Stimulated activated CD4-positive, alpha-beta T cell treated with anti-CD3 and anti-CD28 coated beads, Interleukin-4, amount 100 ng/mL, for 24 hours (primary cell): ENCODE results near the gene GCN1.
A peak's percentile ranks its signal among the peaks of the same experiment; 100 is the strongest.

ENCODE experiments used
- DNase-seq: peaks from one replicate; pipeline ENCODE4 v3.0.0-alpha.2; 2020

Gene GCN1

GRCh38 chr12:120140603-120141002 lies 53.9 kb downstream of the GCN1 start:
- DNase-seq: no peak

- DNase-seq: no peak
These were observed 54.6 kb downstream of the GCN1 start for GRCh38 chr12:120139958-120140357.

- DNase-seq: no peak
These were observed 56.1 kb downstream of the GCN1 start for GRCh38 chr12:120138366-120138765.

GRCh38 chr12:120137833-120138232 lies 56.7 kb downstream of the GCN1 start:
- no peak for DNase-seq

GRCh38 chr12:120136093-120136770 lies 58.3 kb downstream of the GCN1 start:
- DNase-seq: no peak

- DNase-seq: no peak
These were observed 60.1 kb downstream of the GCN1 start for GRCh38 chr12:120134307-120134980.

GRCh38 chr12:120132863-120133385 lies 61.6 kb downstream of the GCN1 start:
- DNase-seq: no peak

GRCh38 chr12:120132054-120132836 lies 62.3 kb downstream of the GCN1 start:
- no peak for DNase-seq

- DNase-seq: no peak
These were observed 63.4 kb downstream of the GCN1 start for GRCh38 chr12:120131116-120131515.

- DNase-seq: no peak
These were observed 64.5 kb downstream of the GCN1 start for GRCh38 chr12:120130011-120130410.

- no peak for DNase-seq
These were observed 67.9 kb downstream of the GCN1 start for GRCh38 chr12:120126635-120127005.

GRCh38 chr12:120125792-120126634 lies 68.5 kb downstream of the GCN1 start:
- peak; percentile 31 for DNase-seq

- DNase-seq: no peak
These were observed 69.5 kb downstream of the GCN1 start for GRCh38 chr12:120125029-120125428.

GRCh38 chr12:120121766-120122293 lies 72.7 kb downstream of the GCN1 start:
- peak; percentile 22 for DNase-seq

- no peak for DNase-seq
These were observed 73.2 kb downstream of the GCN1 start for GRCh38 chr12:120121343-120121742.

GRCh38 chr12:120119271-120119973 lies 75.1 kb downstream of the GCN1 start:
- peak; percentile 71 for DNase-seq

GRCh38 chr12:120118321-120119061 lies 76.0 kb downstream of the GCN1 start:
- no peak for DNase-seq

GRCh38 chr12:120117961-120118320 lies 76.6 kb downstream of the GCN1 start:
- no peak for DNase-seq

- peak; percentile 96 for DNase-seq
These were observed 77.5 kb downstream of the GCN1 start for GRCh38 chr12:120116792-120117651.

- no peak for DNase-seq
These were observed 78.1 kb downstream of the GCN1 start, which contains the start of gene RAB35 for GRCh38 chr12:120116441-120116791. TSS of gene RAB35 (minus strand) at chr12:120116753. CDS start at chr12:120116650, 103 bp downstream.
